Right atrium auricular region (tissue), 2 donors: ENCODE measurements around the gene ANTXR2. TPM values are rescaled to one million over a fixed set of nuclear protein-coding genes. Genes with fewer than 3 reads are reported as not detected.

Experiments used
- DNase-seq: peaks from one replicate; pipeline ENCODE4 v3.0.0-alpha.2; 2019; ENCODE audit warnings: low spot score
- H3K27ac ChIP-seq, 2 donors: fragments of 200-600 bp; sonication (generic); 1 replicate in 1 of 2; 2 replicates in 1 of 2; pipeline ENCODE4 v1.5.1; 2016 to 2019
- H3K27me3 ChIP-seq, 2 donors: fragments of 200-600 bp; sonication (generic); one replicate each; pipeline versions ENCODE4 v1.5.1 to v1.6.0; 2017 to 2019
- H3K36me3 ChIP-seq: fragments of 200-600 bp; sonication (generic); one replicate; pipeline ENCODE4 v1.5.1; 2016
- H3K4me1 ChIP-seq, 2 donors: fragments of 200-600 bp; sonication (generic); one replicate each; pipeline versions ENCODE4 v1.5.1 to v1.6.0; 2017 to 2019
- H3K4me3 ChIP-seq, 2 donors: fragments of 200-600 bp; sonication (generic); 1 replicate in 1 of 2; 2 replicates in 1 of 2; pipeline ENCODE4 v1.5.1; 2017 to 2019; ENCODE audit warnings: mild to moderate bottlenecking in 1 of 2, moderate library complexity in 1 of 2
- H3K9me3 ChIP-seq, 2 donors: fragments of 200-600 bp; sonication (generic); one replicate each; pipeline ENCODE4 v1.5.1; 2019
- total RNA-seq, 2 donors: library from RNA; depleted of rRNA; stranded (reverse); fragments of >200 nt; gene quantifications; one replicate each; pipeline ENCODE4 v1.1.0, GENCODE V29; 2016
- TF ChIP-seq, protein P1 (sequence below), 2 donors: fragments of 200-600 bp; sonication (generic); IDR thresholded peaks; one replicate each; pipeline ENCODE4 v1.5.1; 2019; ENCODE audit warnings: antibody characterized with exemption in 2 of 2

Gene ANTXR2
- total RNA-seq, 2 donors from 2014 or later, result 24.5 to 32.8 TPM

- TF ChIP-seq, protein P1, sequence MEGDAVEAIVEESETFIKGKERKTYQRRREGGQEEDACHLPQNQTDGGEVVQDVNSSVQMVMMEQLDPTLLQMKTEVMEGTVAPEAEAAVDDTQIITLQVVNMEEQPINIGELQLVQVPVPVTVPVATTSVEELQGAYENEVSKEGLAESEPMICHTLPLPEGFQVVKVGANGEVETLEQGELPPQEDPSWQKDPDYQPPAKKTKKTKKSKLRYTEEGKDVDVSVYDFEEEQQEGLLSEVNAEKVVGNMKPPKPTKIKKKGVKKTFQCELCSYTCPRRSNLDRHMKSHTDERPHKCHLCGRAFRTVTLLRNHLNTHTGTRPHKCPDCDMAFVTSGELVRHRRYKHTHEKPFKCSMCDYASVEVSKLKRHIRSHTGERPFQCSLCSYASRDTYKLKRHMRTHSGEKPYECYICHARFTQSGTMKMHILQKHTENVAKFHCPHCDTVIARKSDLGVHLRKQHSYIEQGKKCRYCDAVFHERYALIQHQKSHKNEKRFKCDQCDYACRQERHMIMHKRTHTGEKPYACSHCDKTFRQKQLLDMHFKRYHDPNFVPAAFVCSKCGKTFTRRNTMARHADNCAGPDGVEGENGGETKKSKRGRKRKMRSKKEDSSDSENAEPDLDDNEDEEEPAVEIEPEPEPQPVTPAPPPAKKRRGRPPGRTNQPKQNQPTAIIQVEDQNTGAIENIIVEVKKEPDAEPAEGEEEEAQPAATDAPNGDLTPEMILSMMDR (IDR thresholded peaks at IDR 0.05), result no peak
Measured at GRCh38 chr4:79854856-79855502, 218.1 kb downstream of the ANTXR2 start.

GRCh38 chr4:79852305-79852730 lies 220.7 kb downstream of the ANTXR2 start:
- Histone ChIP-seq H3K27me3 (no peaks in the 10 kb centered on the region), H3K9me3 (no peaks in the 10 kb centered on the region), H3K4me3 (no peak overlapping the region), H3K27ac (no peak overlapping the region), H3K4me1 (no peaks in the 10 kb centered on the region), H3K36me3 (no peaks in the 10 kb centered on the region)
- TF ChIP-seq, protein P1 (IDR thresholded peaks at IDR 0.05), result no peak
- no peak for DNase-seq

More at GRCh38 chr4:79854856-79855502, 218.1 kb downstream of the ANTXR2 start:
- DNase-seq, result no peak
- Histone ChIP-seq H3K27me3 (no peaks in the 10 kb centered on the region), H3K27ac (no peak overlapping the region), H3K4me1 (no peaks in the 10 kb centered on the region), H3K36me3 (no peaks in the 10 kb centered on the region), H3K9me3 (no peaks in the 10 kb centered on the region), H3K4me3 (no peak overlapping the region)

DNA sequence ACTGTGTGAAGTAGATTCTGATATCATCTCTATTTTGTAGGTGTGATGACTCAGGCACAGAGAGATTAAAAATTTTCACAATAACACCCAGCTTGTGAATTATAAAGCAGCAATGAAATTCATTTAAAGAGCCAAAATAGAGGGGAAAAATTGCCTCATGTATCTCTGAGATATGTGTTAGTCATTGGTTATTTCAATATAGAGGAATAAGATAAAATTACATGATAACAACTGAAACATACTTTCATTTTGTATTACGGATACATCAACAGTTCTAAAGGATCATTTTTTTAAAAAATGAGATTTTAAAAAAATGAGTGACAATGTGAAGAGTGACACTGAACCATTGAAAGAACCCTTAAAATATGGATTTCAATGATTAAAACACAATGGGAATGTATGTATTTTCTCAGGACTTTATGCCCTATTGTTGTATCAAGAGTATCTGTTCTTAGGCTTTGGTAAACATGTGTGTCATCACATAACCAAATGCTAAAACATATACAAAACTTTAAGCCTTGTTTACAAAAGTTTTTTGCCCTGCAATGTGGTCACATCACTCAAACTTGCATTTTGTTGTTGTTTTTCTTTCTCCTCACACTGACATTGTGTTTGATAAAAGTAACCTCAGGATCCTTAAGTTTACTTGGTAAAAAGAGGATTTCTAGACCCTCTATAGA lies 221.3 kb downstream of the ANTXR2 start:
- Histone ChIP-seq H3K9me3 (no peaks in the 10 kb centered on the region), H3K27me3 (no peaks in the 10 kb centered on the region), H3K27ac (peak overlapping the region in 1 of 2 donors; percentile 11), H3K4me3 (no peak overlapping the region), H3K36me3 (no peaks in the 10 kb centered on the region), H3K4me1 (no peaks in the 10 kb centered on the region)
- no peak for DNase-seq
- TF ChIP-seq, protein P1 (IDR thresholded peaks at IDR 0.05), result no peak

Other genes starting within 250 kb of the ANTXR2 start
- 1 to 10 TPM; 1.4 to 2.2 TPM for gene PRDM8, start 124.3 kb upstream of the ANTXR2 start, total RNA-seq
- gene FGF5, start 193.4 kb upstream of the ANTXR2 start, total RNA-seq, result under 1 TPM in 1 of 2 donors, not detected in 1; 0.07 TPM